Chondrocyte (in vitro differentiated cells): ENCODE measurements around the gene ZNF496. TPM values are rescaled to one million over a fixed set of nuclear protein-coding genes. Genes with fewer than 3 reads are reported as not detected.

Experiments
- DNase-seq: peaks from one replicate; pipeline ENCODE4 v3.0.0; 2021; ENCODE audit warnings: mixed read lengths, low spot score
- H3K27ac Mint-ChIP-seq: one replicate; pipeline ENCODE4 v1.8.0; 2021; ENCODE audit warnings: mild to moderate bottlenecking, moderate library complexity, mixed read lengths; ENCODE audit not compliant: unreplicated experiment
- H3K27me3 Mint-ChIP-seq: 2 replicates; pipeline ENCODE4 v1.8.0; 2021; ENCODE audit warnings: low read depth, mixed read lengths
- H3K36me3 Mint-ChIP-seq: 2 replicates; pipeline ENCODE4 v1.8.0; 2021; ENCODE audit warnings: low read depth, mixed read lengths
- H3K4me1 Mint-ChIP-seq: 2 replicates; pipeline ENCODE4 v1.8.0; 2021; ENCODE audit warnings: low read depth, mild to moderate bottlenecking, mixed read lengths
- H3K4me3 Mint-ChIP-seq: one replicate; pipeline ENCODE4 v1.8.0; 2021; ENCODE audit warnings: mild to moderate bottlenecking, moderate library complexity, mixed read lengths; ENCODE audit not compliant: unreplicated experiment
- H3K9me3 Mint-ChIP-seq: 2 replicates; pipeline ENCODE4 v1.8.0; 2021; ENCODE audit warnings: low read depth, mixed read lengths
- total RNA-seq: library from RNA; stranded (reverse); gene quantifications from 3 replicates; pipeline ENCODE4 v1.2.1, GENCODE V29; 2021
- TF ChIP-seq, protein P1 (sequence below): fragments of 200-600 bp; sonication (generic); IDR thresholded peaks from 2 replicates; pipeline ENCODE4 v1.5.0; 2021; ENCODE audit warnings: antibody characterized with exemption, mild to moderate bottlenecking, moderate library complexity

ZNF496 gene
- total RNA-seq, 1 donor from 2014 or later, result 27.9 TPM

GRCh38 chr1:247288341-247288740 lies 43.3 kb downstream of the ZNF496 start:
- DNase-seq, result no peak
- peaks cover 4% of the 10 kb centered on the region for H3K9me3 Mint-ChIP-seq
- no peak overlapping the region for H3K27ac Mint-ChIP-seq
- no peaks in the 10 kb centered on the region for H3K27me3 Mint-ChIP-seq
- peaks cover 5% of the 10 kb centered on the region for H3K4me1 Mint-ChIP-seq
- H3K36me3 Mint-ChIP-seq, result peaks cover 3% of the 10 kb centered on the region
- no peak overlapping the region for H3K4me3 Mint-ChIP-seq
- TF ChIP-seq, protein P1, sequence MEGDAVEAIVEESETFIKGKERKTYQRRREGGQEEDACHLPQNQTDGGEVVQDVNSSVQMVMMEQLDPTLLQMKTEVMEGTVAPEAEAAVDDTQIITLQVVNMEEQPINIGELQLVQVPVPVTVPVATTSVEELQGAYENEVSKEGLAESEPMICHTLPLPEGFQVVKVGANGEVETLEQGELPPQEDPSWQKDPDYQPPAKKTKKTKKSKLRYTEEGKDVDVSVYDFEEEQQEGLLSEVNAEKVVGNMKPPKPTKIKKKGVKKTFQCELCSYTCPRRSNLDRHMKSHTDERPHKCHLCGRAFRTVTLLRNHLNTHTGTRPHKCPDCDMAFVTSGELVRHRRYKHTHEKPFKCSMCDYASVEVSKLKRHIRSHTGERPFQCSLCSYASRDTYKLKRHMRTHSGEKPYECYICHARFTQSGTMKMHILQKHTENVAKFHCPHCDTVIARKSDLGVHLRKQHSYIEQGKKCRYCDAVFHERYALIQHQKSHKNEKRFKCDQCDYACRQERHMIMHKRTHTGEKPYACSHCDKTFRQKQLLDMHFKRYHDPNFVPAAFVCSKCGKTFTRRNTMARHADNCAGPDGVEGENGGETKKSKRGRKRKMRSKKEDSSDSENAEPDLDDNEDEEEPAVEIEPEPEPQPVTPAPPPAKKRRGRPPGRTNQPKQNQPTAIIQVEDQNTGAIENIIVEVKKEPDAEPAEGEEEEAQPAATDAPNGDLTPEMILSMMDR, result no peak

GRCh38 chr1:247287460-247287859 lies 44.2 kb downstream of the ZNF496 start:
- no peaks in the 10 kb centered on the region for H3K4me1 Mint-ChIP-seq
- TF ChIP-seq, protein P1, result peak; percentile 21
- H3K27ac Mint-ChIP-seq, result no peak overlapping the region
- DNase-seq, result no peak
- no peak overlapping the region for H3K4me3 Mint-ChIP-seq
- H3K36me3 Mint-ChIP-seq, result peaks cover 3% of the 10 kb centered on the region
- no peaks in the 10 kb centered on the region for H3K27me3 Mint-ChIP-seq
- peaks cover 4% of the 10 kb centered on the region for H3K9me3 Mint-ChIP-seq

GRCh38 chr1:247286134-247286670 lies 45.5 kb downstream of the ZNF496 start:
- Mint-ChIP-seq H3K4me3 (no peak overlapping the region), H3K9me3 (peaks cover 4% of the 10 kb centered on the region), H3K4me1 (peaks cover under 1% of the 10 kb centered on the region), H3K27me3 (no peaks in the 10 kb centered on the region), H3K36me3 (peaks cover 3% of the 10 kb centered on the region), H3K27ac (no peak overlapping the region)
- no peak for DNase-seq
- TF ChIP-seq, protein P1, result no peak

GRCh38 chr1:247281001-247281574 lies 50.6 kb downstream of the ZNF496 start:
- H3K4me3 Mint-ChIP-seq, result no peak overlapping the region
- H3K27me3 Mint-ChIP-seq, result no peaks in the 10 kb centered on the region
- peaks cover 6% of the 10 kb centered on the region for H3K4me1 Mint-ChIP-seq
- DNase-seq, result no peak
- H3K36me3 Mint-ChIP-seq, result no peaks in the 10 kb centered on the region
- peaks cover 3% of the 10 kb centered on the region for H3K9me3 Mint-ChIP-seq
- H3K27ac Mint-ChIP-seq, result no peak overlapping the region
- TF ChIP-seq, protein P1, result no peak

DNA sequence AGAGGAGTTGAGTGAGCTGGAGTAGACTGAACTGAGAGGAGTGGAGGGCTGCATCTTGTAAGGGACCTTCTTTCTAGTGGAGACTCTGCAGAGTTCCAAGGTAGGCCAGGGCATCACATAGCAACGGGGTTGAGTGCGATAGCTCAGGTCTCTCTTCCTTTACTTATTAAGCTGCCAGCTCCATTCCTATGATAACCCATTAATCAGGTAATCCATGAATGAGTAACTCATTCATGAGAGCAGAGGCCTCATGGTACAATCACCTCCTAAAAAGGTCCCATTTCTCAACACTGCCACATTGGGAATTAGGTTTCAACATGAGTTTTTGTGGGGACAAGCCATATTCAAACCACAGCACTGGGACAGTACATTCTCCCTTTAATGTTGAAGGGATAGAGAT lies 54.5 kb downstream of the ZNF496 start:
- H3K27me3 Mint-ChIP-seq, result no peaks in the 10 kb centered on the region
- TF ChIP-seq, protein P1, result no peak
- no peak for DNase-seq
- H3K27ac Mint-ChIP-seq, result no peak overlapping the region
- no peak overlapping the region for H3K4me3 Mint-ChIP-seq
- H3K9me3 Mint-ChIP-seq, result peaks cover 7% of the 10 kb centered on the region
- H3K4me1 Mint-ChIP-seq, result peaks cover 9% of the 10 kb centered on the region
- no peaks in the 10 kb centered on the region for H3K36me3 Mint-ChIP-seq
